ENCODE measurements around the gene RALB.

The RALB gene

DNA sequence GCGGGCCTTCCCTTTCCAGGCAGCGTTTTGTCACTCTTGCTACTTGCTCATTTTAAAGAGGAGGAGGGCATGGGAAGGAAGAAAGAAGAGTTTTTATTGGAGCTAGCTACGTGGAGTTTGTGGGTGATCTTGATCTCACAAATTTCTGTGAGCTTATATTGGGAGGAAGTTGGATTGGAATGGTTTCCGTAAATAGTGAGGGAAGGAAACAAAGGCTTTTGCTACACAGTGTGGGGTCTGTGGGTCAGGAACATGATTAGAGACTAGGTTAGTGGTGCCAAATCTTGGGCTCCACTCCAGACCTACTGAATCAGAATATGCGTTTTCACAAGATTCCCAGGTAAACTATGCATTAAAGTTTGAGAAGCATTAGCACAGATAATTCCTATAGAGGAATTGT lies 8.1 kb downstream of the RALB start:
- no peaks in the 10 kb centered on the region for H3K36me3 ChIP-seq (replicated peaks)
- H3K27me3 ChIP-seq (replicated peaks): no peaks in the 10 kb centered on the region
- no peak overlapping the region for H3K4me3 ChIP-seq (ENCODE audit: low read depth, low read length)
- in situ Hi-C loops (cut with HindIII; ENCODE audit: low pct_ligation_motif_present, low sequenced_read_pairs): no loop called here
- DNase-seq: no peak
- H3K27ac ChIP-seq: no peak overlapping the region
- TF ChIP-seq, protein P1, sequence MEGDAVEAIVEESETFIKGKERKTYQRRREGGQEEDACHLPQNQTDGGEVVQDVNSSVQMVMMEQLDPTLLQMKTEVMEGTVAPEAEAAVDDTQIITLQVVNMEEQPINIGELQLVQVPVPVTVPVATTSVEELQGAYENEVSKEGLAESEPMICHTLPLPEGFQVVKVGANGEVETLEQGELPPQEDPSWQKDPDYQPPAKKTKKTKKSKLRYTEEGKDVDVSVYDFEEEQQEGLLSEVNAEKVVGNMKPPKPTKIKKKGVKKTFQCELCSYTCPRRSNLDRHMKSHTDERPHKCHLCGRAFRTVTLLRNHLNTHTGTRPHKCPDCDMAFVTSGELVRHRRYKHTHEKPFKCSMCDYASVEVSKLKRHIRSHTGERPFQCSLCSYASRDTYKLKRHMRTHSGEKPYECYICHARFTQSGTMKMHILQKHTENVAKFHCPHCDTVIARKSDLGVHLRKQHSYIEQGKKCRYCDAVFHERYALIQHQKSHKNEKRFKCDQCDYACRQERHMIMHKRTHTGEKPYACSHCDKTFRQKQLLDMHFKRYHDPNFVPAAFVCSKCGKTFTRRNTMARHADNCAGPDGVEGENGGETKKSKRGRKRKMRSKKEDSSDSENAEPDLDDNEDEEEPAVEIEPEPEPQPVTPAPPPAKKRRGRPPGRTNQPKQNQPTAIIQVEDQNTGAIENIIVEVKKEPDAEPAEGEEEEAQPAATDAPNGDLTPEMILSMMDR (IDR thresholded peaks at IDR 0.05; ENCODE audit: low read depth, low read length, missing control alignments): no peak

DNA sequence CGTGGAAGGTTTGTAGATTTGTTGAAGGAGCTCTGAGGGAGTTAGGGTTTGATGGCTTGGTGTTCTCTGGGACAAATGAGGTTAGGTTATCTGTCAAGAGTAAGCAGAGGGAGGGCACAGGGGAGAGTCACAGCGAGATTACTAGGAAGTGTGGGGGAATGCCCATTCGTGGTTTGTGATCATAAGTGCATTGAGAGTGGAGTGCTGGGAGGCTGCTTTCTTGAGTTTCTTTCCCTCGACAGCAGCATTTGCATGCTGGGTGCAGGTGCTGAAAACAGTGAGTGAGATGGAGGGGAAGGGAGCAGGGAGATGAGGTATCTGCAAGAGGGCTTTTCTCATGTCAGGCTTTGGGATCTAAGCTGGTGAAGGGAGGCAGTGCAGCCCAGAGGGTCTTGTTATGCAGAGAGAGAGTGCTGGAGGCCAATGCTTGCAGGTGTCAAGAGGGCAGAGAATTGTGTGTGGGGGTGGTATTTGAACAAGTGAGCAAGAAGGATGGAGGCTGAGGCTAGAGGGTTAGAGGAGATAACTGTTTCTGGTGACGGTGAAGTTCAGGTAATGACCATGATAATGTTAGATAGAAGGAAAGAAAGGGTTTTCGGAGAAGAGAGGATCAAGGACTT lies 8.8 kb downstream of the RALB start:
- H3K27ac ChIP-seq: no peak overlapping the region
- no peak overlapping the region for H3K4me3 ChIP-seq (ENCODE audit: low read depth, low read length)
- TF ChIP-seq, protein P1 (IDR thresholded peaks at IDR 0.05; ENCODE audit: low read depth, low read length, missing control alignments): no peak
- in situ Hi-C loops (cut with HindIII; ENCODE audit: low pct_ligation_motif_present, low sequenced_read_pairs): no loop called here
- no peak for DNase-seq
- H3K27me3 ChIP-seq (replicated peaks): no peaks in the 10 kb centered on the region
- no peaks in the 10 kb centered on the region for H3K36me3 ChIP-seq (replicated peaks)

DNA sequence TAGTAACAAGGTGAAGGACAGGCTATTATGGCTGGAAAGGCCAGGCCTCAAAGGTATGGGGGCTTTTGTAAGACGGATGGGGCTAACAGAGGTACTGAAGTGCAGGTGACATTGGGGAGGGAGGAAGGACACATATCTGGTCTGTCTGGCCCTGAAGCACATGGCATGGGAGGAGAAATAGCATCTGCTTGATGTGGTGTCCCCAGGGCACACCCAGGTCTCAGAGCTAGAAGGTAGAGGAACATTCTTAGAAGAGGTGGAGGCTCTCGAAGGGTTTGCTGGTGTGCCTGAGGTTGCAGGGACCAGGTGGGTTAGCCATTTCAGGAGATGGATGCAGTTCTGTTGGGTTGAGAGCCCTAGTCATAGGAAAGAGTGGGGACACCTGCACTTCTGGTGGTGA lies 9.5 kb downstream of the RALB start:
- H3K27ac ChIP-seq: no peak overlapping the region
- TF ChIP-seq, protein P1 (IDR thresholded peaks at IDR 0.05; ENCODE audit: low read depth, low read length, missing control alignments): no peak
- no peak overlapping the region for H3K4me3 ChIP-seq (ENCODE audit: low read depth, low read length)
- H3K36me3 ChIP-seq (replicated peaks): no peaks in the 10 kb centered on the region
- in situ Hi-C loops (cut with HindIII; ENCODE audit: low pct_ligation_motif_present, low sequenced_read_pairs): no loop called here
- DNase-seq: no peak
- no peaks in the 10 kb centered on the region for H3K27me3 ChIP-seq (replicated peaks)

DNA sequence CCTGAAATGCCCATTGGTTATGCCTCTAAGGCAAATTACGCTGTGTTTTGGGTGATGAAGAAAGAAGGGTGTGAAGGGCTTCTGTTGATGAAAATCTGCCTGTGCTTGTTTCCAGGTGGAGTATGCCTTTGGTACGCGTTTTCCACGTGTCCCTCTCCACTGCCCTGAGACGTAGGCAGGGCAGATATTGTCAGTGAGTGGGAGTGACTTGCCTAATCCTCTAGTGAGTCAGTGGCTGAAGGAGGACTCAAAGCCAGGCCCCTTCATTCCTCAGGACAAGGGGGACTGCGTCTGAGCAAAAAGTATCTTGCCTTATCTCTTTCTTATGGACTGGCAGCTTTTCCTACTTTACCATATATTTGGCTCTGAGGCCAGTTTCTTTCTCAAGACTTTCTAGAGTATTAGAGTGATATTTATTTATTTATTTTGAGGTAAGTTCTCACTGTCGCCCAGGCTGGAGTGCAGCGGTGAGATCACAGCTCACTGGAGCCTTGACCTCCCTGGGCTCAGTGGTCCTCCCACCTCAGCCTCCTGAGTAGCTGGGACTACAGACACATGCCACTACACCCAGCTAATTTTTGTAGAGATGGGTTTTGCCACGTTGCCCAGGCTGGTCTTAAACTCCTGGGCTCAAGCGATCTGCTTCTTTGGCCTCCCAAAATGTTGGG lies 10.2 kb downstream of the RALB start:
- H3K27ac ChIP-seq: no peak overlapping the region
- peak; percentile 30 for DNase-seq
- no peaks in the 10 kb centered on the region for H3K27me3 ChIP-seq (replicated peaks)
- H3K4me3 ChIP-seq (ENCODE audit: low read depth, low read length): no peak overlapping the region
- no peaks in the 10 kb centered on the region for H3K36me3 ChIP-seq (replicated peaks)
- in situ Hi-C loops (cut with HindIII; ENCODE audit: low pct_ligation_motif_present, low sequenced_read_pairs): no loop called here
- TF ChIP-seq, protein P1 (IDR thresholded peaks at IDR 0.05; ENCODE audit: low read depth, low read length, missing control alignments): no peak

DNA sequence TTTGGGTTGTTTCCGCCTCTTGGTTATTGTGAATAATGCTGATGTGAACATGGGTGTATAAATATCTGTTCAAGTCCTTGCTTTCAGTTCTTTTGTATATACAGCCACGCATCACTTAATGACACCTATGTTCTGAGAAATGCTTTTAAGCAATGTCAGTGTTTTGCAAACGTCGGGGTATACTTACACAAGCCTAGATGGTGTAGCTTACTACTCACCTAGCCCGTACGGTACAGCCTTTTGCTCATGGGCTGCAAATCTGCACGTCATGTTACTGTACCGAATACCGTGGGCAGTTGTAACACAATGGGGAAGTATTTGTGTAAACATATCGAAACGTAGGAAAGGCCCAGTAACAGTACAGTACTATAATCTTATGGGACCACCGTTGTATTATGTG lies 12.4 kb downstream of the RALB start:
- Histone ChIP-seq H3K27me3 (replicated peaks) (no peaks in the 10 kb centered on the region), H3K4me3 (ENCODE audit: low read depth, low read length) (no peak overlapping the region), H3K36me3 (replicated peaks) (no peaks in the 10 kb centered on the region), H3K27ac (no peak overlapping the region)
- TF ChIP-seq, protein P1 (IDR thresholded peaks at IDR 0.05; ENCODE audit: low read depth, low read length, missing control alignments): no peak
- DNase-seq: no peak
- in situ Hi-C loops (cut with HindIII; ENCODE audit: low pct_ligation_motif_present, low sequenced_read_pairs): no loop called here

DNA sequence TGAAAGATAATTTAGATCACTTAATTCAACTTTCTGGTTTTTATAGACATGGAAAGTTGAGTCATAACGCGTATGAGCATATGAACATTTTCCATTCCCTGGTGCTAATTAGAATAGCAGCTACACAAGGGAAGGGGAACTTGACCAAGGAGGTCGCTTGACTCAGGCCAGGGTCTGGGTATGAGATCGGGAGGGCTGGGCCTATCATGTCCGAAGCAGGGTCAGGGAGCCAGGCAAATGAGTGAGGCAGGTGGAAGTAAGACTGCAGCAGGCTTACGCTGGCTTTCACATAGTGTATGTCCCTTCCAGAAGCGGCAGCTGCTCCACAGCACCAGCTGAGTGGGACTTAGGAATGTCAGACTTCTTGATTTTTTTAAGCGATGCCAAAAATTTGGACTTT lies 14.7 kb downstream of the RALB start:
- H3K36me3 ChIP-seq (replicated peaks): no peaks in the 10 kb centered on the region
- H3K27ac ChIP-seq: no peak overlapping the region
- no peaks in the 10 kb centered on the region for H3K27me3 ChIP-seq (replicated peaks)
- H3K4me3 ChIP-seq (ENCODE audit: low read depth, low read length): no peak overlapping the region
- no peak for DNase-seq
- in situ Hi-C loops (cut with HindIII; ENCODE audit: low pct_ligation_motif_present, low sequenced_read_pairs): no loop called here
- TF ChIP-seq, protein P1 (IDR thresholded peaks at IDR 0.05; ENCODE audit: low read depth, low read length, missing control alignments): no peak
